T-helper 1 cell (primary cell): Measurements from ENCODE around the gene CST1.

Source experiments
- DNase-seq, 5 donors: peaks; one replicate each; pipeline ENCODE4 v3.0.0-alpha.2; 2012 to 2020

The CST1 gene

GRCh38 chr20:23700931-23701330 lies 49.8 kb downstream of the CST1 start:
- DNase-seq = no peak

- no peak for DNase-seq
Measured at GRCh38 chr20:23697947-23698346, 52.8 kb downstream of the CST1 start.
